HepG2 (cell line): ENCODE results near the gene GABARAPL2. TPM values are rescaled to one million over a fixed set of nuclear protein-coding genes. Genes with fewer than 3 reads are reported as not detected.

Source experiments
- ATF7 ChIP-seq, 2 experiments: fragments of 450-650 bp in 1 of 2; sonication (generic) in 1 of 2; formaldehyde crosslinking in 1 of 2; IDR thresholded peaks; 2 replicates each; pipeline versions ENCODE4 v1.4.0 to v1.6.1; 2016 to 2020; ENCODE audit warnings: antibody characterized with exemption in 1 of 2, mild to moderate bottlenecking in 1 of 2, missing genetic modification reagents in 1 of 2
- ATRX ChIP-seq: sonication (generic); formaldehyde crosslinking; IDR thresholded peaks from 2 replicates; pipeline ENCODE4 v1.4.0; 2020; ENCODE audit warnings: missing genetic modification reagents, borderline replicate concordance
- DBP ChIP-seq: sonication (generic); formaldehyde crosslinking; IDR thresholded peaks from 2 replicates; pipeline ENCODE4 v1.4.0; 2020; ENCODE audit warnings: missing genetic modification reagents; ENCODE audit errors: not compliant biosample characterization
- FOXC1 ChIP-seq: sonication (generic); formaldehyde crosslinking; IDR thresholded peaks from 2 replicates; pipeline ENCODE4 v1.8.0; 2022; ENCODE audit warnings: mild to moderate bottlenecking, missing genetic modification reagents, borderline replicate concordance
- HNF4A ChIP-seq: sonication (generic); formaldehyde crosslinking; IDR thresholded peaks from 2 replicates; pipeline ENCODE4 v1.4.0; 2020; ENCODE audit warnings: missing genetic modification reagents
- IRX3 ChIP-seq: sonication (generic); formaldehyde crosslinking; IDR thresholded peaks from 2 replicates; pipeline ENCODE4 v1.8.1; 2023; ENCODE audit warnings: mild to moderate bottlenecking, low read depth, missing genetic modification reagents, borderline replicate concordance
- KDM4B ChIP-seq: sonication (generic); formaldehyde crosslinking; IDR thresholded peaks from 2 replicates; pipeline ENCODE4 v1.4.0; 2020; ENCODE audit warnings: missing genetic modification reagents
- MED1 ChIP-seq: sonication (generic); formaldehyde crosslinking; IDR thresholded peaks from 2 replicates; pipeline ENCODE4 v1.4.0; 2020; ENCODE audit warnings: missing genetic modification reagents
- NFAT5 ChIP-seq: sonication (generic); formaldehyde crosslinking; IDR thresholded peaks from 2 replicates; pipeline ENCODE4 v1.4.0; 2020; ENCODE audit warnings: missing genetic modification reagents
- NR2F1 ChIP-seq, 2 experiments: fragments of 450-650 bp in 1 of 2; formaldehyde crosslinking in 1 of 2; IDR thresholded peaks; 2 replicates each; pipeline versions ENCODE4 v1.5.0 to v1.6.1; 2016 to 2020; ENCODE audit warnings: mild to moderate bottlenecking in 1 of 2, missing compliant biosample characterization in 1 of 2, missing genetic modification reagents in 1 of 2, moderate library complexity in 1 of 2
- RELA ChIP-seq: sonication (generic); formaldehyde crosslinking; IDR thresholded peaks from 2 replicates; pipeline ENCODE4 v1.4.0; 2020; ENCODE audit warnings: missing genetic modification reagents
- SP140L ChIP-seq: sonication (generic); formaldehyde crosslinking; IDR thresholded peaks from 2 replicates; pipeline ENCODE4 v1.4.0; 2020; ENCODE audit warnings: missing genetic modification reagents, borderline replicate concordance
- ZNF138 ChIP-seq: sonication (generic); formaldehyde crosslinking; IDR thresholded peaks from 2 replicates; pipeline ENCODE4 v1.5.0; 2020; ENCODE audit warnings: mild to moderate bottlenecking, low read depth, missing genetic modification reagents
- ZNF460 ChIP-seq: sonication (generic); formaldehyde crosslinking; IDR thresholded peaks from 2 replicates; pipeline ENCODE4 v1.5.1; 2020; ENCODE audit warnings: missing genetic modification reagents, mild to moderate bottlenecking, borderline replicate concordance
- ZNF557 ChIP-seq: sonication (generic); formaldehyde crosslinking; IDR thresholded peaks from 2 replicates; pipeline ENCODE4 v1.4.0; 2020; ENCODE audit warnings: missing genetic modification reagents
- ZNF589 ChIP-seq: sonication (generic); formaldehyde crosslinking; conservative IDR thresholded peaks from 2 replicates; pipeline ENCODE4 v1.8.0; 2022; ENCODE audit warnings: mild to moderate bottlenecking, moderate library complexity, missing genetic modification reagents
- ZNF83 ChIP-seq: sonication (generic); formaldehyde crosslinking; IDR thresholded peaks from 2 replicates; pipeline ENCODE4 v1.4.0; 2020; ENCODE audit warnings: missing genetic modification reagents, mild to moderate bottlenecking, borderline replicate concordance
- polyA plus RNA-seq, 8 experiments: library from polyadenylated mRNA; depleted of rRNA in 3 of 8; stranded (reverse) in 7 of 8; unstranded in 1 of 8; fragments of >200 nt; fragmentation: Illumina TruSeq in 4 of 8; extraction: Trizol in 4 of 8; gene quantifications; 2 replicates each; pipeline versions ENCODE4 v1.2.1 to v1.2.3, GENCODE V29; 2011 to 2016; ENCODE audit warnings: low read depth in 4 of 8, missing spikeins in 1 of 8, mixed read lengths in 1 of 8; ENCODE audit not compliant: insufficient read depth in 1 of 8
- total RNA-seq, 5 experiments: library from RNA; depleted of rRNA; stranded (reverse); fragments of >200 nt; fragmentation: Illumina TruSeq; extraction: Trizol; gene quantifications; 2 replicates each; pipeline ENCODE4 v1.2.3, GENCODE V29; 2016; ENCODE audit warnings: low read depth in 1 of 5
- TF ChIP-seq, protein P1 (sequence below): sonication (generic); formaldehyde crosslinking; IDR thresholded peaks from 2 replicates; pipeline ENCODE4; 2020; ENCODE audit warnings: missing genetic modification reagents, mild to moderate bottlenecking, borderline replicate concordance

Gene GABARAPL2
- total and polyA plus RNA-seq, 2 of the 13 experiments (the other 11 are each of a cell fraction or from before 2014, with no cell fraction given), result 76.4 to 83.0 TPM

DNA sequence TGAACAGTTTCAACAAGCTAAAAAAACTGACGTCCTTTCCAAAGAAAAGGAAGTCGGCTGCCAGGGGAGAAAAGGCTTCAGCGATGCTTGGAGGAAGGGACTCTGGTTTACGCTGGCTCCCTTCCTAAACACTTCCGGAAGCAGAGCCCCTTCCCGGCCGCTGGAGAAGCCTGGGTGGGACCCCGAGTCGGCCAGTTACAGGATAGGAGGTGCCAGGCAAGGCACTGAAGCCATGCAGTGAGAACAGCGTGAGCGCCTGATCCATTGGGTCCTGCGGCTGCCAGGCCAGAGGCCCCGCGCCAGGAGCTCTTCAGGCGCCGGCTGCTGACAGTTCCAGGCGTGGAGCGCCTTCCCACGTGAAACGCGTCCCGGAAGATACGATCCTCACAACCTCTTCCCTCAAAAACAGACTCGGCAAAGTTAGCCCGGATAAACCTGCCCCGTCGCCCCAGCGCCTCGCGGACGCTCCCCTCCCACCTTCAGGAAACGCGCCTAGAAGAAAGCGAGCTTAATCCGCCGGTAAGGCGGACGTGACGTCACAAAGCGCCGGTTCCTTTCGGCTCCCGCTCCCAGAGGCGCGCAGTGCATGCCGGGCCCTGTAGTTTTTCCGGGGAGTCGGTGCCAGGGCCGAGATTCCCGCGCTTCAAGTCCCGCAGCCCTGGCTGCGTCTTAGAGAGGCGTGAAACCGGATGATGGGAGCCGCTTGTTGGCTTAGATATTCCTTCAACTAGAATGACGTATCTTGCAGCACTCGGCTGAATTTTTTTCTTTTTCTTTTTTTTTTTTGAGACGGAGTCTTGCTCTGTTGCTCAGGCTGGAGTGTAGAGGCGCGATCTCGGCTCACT lies 56.8 kb downstream of the GABARAPL2 start, which contains the start of gene ADAT1 (continued):
- TF ChIP-seq, protein P1, sequence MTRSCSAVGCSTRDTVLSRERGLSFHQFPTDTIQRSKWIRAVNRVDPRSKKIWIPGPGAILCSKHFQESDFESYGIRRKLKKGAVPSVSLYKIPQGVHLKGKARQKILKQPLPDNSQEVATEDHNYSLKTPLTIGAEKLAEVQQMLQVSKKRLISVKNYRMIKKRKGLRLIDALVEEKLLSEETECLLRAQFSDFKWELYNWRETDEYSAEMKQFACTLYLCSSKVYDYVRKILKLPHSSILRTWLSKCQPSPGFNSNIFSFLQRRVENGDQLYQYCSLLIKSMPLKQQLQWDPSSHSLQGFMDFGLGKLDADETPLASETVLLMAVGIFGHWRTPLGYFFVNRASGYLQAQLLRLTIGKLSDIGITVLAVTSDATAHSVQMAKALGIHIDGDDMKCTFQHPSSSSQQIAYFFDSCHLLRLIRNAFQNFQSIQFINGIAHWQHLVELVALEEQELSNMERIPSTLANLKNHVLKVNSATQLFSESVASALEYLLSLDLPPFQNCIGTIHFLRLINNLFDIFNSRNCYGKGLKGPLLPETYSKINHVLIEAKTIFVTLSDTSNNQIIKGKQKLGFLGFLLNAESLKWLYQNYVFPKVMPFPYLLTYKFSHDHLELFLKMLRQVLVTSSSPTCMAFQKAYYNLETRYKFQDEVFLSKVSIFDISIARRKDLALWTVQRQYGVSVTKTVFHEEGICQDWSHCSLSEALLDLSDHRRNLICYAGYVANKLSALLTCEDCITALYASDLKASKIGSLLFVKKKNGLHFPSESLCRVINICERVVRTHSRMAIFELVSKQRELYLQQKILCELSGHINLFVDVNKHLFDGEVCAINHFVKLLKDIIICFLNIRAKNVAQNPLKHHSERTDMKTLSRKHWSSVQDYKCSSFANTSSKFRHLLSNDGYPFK (CRISPR knock-in tag), result peak; percentile 88; the same call in 1 of the 2 replicates
- TF ChIP-seq ATRX (CRISPR knock-in tag) (no peak), IRX3 (no peak), FOXC1 (CRISPR knock-in tag) (peak; percentile 94), ZNF589 (CRISPR knock-in tag) (no peak), MED1 (CRISPR knock-in tag) (peak; percentile 66; the same call in 1 of the 2 replicates), ZNF460 (CRISPR knock-in tag) (no peak; the same call in 1 of the 2 replicates), SP140L (no peak), HNF4A (CRISPR knock-in tag) (no peak), NR2F1 (CRISPR knock-in tag; IDR thresholded peaks at IDR 0.05) (no peak), ATF7 (IDR thresholded peaks at IDR 0.05) (peak; percentile 87), ATF7 (CRISPR knock-in tag; IDR thresholded peaks at IDR 0.05) (peak; percentile 42; the same call in 1 of the 2 replicates), RELA (CRISPR knock-in tag) (no peak), NFAT5 (CRISPR knock-in tag) (peak; percentile 77; the same call in 1 of the 2 replicates), ZNF138 (no peak), DBP (CRISPR knock-in tag) (no peak), ZNF83 (CRISPR knock-in tag) (0 out of 2 replicates have a peak, but pooled peaks have one; percentile 31), ZNF557 (CRISPR knock-in tag) (no peak), KDM4B (no peak)
